Subcutaneous adipose tissue (tissue), 4 donors: Measurements from ENCODE around the gene BIN1. TPM values are rescaled to one million over a fixed set of nuclear protein-coding genes. Genes with fewer than 3 reads are reported as not detected.

Experiments
- total RNA-seq, 4 donors: library from RNA; depleted of rRNA; stranded (reverse); fragments of >200 nt; gene quantifications; one replicate each; pipeline ENCODE4 v1.1.0, GENCODE V29; 2016
- TF ChIP-seq, protein P1 (sequence below): fragments of 450-650 bp; IDR thresholded peaks from one replicate; pipeline ENCODE4 v1.5.1; 2016; ENCODE audit warnings: low read depth, mild to moderate bottlenecking, control low read depth, antibody characterized with exemption, moderate library complexity

Gene BIN1
- total RNA-seq, 4 donors from 2014 or later: 53.3 to 134 (median 55.4) TPM

DNA sequence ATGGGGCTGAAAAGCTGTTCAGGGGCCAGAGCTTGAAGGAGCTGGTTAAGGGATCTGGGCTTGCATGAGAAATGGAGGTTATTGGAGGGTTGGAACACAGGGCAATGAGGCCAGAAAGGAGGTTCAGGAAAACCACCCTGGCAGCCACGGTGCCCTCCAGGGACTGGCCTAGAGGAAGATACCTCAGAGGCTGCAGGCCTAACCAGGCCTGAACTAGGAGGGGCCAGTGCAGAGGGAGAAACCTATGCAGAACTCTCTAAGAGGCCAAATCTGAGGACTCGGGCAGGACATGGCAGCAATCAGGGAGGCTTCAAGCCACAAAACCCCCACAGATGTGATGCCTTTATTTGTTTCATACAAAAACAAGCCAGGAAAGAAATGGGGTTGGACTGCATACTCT, 66.8 kb downstream of the BIN1 start:
- TF ChIP-seq, protein P1, sequence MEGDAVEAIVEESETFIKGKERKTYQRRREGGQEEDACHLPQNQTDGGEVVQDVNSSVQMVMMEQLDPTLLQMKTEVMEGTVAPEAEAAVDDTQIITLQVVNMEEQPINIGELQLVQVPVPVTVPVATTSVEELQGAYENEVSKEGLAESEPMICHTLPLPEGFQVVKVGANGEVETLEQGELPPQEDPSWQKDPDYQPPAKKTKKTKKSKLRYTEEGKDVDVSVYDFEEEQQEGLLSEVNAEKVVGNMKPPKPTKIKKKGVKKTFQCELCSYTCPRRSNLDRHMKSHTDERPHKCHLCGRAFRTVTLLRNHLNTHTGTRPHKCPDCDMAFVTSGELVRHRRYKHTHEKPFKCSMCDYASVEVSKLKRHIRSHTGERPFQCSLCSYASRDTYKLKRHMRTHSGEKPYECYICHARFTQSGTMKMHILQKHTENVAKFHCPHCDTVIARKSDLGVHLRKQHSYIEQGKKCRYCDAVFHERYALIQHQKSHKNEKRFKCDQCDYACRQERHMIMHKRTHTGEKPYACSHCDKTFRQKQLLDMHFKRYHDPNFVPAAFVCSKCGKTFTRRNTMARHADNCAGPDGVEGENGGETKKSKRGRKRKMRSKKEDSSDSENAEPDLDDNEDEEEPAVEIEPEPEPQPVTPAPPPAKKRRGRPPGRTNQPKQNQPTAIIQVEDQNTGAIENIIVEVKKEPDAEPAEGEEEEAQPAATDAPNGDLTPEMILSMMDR: no peak

DNA sequence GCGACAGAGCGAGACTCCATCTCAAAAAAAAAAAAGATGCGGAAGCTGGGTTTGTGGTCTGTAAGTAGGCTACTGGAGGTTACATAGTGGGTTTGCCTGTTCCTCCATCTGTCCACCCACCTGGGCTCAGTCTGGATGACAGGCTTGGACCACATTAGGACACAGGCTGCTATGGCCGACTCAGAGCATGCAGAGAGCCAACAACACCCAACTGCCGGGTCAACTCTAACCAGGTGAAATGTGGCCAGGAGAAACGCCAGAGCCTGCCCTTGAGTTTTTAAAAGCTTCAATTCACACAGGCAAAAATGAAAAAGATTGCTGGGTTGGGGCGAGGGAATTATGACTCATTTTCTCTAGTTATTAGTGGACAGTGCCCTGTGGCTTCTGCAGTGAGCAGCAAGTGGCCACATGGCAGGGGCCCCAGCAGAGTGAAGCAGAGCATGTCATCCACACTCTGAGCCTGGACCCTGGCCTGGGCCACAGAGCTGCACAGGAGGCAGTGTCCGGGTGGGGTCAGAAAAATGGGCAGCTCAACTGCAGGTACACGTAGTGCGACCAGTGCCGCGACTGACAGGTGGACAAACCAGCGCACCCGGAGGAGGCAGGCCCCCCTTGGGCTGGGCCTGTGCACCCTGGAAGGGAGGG, 67.4 kb downstream of the BIN1 start:
- TF ChIP-seq, protein P1: no peak

DNA sequence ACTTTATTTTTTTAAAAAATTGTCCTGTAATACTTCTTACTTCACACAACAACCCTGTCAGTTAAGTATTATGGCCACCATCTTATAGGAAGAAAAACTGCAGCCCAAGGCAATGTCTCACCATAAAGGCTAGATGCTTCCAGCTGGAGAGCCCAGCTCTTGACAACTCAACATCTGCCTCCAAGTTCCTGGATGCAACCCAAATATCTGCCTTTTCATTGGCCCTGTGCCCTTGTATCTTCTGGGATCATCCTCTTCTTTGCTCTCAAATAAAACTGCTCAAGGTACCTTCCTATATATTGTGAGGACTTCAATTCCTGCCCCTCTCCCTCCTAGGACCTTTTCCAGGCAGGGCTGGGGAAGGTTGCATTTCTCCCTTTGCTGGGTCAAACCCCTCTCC, 69.5 kb downstream of the BIN1 start:
- TF ChIP-seq, protein P1: no peak

DNA sequence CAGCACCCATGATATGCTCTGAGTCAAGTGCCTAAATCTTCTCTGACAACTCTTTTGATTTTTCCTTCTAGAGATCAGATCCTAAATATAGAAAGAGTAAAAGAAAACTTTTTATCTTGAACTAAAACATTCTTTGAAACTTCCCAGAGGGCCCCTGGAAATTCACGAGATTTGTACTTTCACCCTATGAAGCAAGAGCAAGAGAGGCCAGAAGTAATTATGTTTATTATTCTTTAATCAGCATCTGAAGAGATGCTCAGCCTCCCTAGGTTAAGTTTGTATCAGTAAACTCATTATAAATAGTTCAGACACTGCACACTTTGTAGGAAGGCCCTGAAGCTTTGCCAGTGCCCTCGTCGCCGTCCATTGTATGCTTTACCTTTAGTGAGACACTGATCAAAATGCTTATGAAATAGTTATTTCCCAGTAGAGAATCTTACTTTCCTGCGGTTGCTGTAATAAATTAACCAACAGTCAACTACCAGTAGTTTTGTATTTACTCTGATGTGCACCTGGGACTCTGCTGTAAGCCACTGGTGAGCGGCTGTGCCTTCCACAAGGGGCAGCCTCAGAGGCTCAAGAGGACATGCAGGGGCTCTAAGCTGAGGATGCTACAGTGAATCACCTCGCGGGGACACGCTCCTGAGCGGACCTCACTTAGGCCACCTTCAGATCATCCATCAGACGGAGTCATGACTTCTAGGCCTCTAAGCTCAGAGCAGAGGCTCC, 71.9 kb downstream of the BIN1 start:
- TF ChIP-seq, protein P1: no peak

DNA sequence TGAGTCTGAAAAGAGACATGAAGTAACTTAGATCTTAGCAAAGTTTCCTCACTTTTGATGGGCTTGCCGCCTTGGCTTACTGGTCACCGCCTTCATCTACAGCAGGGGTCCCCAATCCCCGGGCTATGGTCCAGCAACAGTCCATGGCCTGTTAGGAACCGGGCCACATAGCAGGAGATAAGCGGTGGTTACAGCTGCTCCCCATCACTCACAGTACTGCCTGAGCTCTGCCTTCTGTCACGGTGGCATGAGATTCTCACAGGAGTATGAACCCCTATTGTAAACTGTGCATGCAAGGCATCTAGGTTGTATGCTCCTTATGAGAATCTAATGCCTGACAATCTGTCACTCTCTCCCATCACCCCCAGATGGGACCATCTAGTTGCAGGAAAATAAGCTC, 72.9 kb downstream of the BIN1 start:
- TF ChIP-seq, protein P1: no peak

DNA sequence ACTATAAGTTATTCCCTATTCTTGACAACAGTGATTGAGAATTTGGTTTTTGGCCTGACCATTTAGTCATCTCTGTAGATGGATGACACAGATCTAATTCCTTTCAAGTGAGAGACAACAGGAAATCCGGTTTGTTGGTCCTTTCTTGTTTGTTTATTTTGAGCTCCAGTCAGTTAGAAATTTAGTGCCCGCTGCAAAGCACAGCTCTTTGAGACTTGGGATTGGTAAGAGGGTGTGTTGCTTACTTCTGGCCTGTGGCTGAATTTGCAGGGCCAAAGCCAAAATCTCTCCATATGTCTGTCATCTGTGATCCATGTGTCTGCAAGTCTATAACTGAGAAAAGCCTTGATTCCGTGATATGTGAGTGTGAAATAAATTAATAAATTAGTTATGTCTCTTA, 74.3 kb downstream of the BIN1 start:
- TF ChIP-seq, protein P1: no peak

DNA sequence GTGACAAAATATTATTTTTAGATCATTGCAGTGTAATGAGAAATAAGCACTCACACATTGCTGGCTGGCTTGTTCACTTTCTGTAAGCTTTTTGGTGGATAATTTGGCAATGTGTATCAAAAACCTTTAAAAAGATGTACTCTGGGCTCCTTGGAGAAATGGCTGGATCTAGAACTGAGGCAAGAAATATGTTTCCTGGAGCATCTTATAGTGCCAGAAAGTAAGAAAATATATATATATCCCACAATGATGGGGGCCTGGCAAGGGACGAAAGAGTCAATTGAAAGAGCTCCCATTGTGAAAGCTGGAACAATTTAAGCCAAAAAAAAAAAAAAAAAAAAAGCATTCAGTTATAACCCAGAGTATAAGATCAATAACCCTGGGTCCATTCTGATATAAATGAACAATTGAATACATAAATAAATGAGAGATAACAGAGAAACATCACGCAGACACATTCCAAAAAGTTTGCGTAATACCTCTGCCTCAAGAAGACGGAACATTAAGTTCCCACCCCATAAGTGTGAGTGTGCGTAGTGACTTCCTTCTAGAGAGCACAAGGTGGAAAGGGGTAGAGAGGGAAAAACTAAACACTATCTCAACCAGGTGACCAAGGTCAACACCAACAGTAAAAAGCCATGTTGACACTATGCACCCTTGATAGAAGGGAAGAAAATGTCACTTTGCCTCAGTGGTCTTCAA, 77.5 kb downstream of the BIN1 start:
- TF ChIP-seq, protein P1: no peak
